ENCODE measurements around the gene CD58.

DNA sequence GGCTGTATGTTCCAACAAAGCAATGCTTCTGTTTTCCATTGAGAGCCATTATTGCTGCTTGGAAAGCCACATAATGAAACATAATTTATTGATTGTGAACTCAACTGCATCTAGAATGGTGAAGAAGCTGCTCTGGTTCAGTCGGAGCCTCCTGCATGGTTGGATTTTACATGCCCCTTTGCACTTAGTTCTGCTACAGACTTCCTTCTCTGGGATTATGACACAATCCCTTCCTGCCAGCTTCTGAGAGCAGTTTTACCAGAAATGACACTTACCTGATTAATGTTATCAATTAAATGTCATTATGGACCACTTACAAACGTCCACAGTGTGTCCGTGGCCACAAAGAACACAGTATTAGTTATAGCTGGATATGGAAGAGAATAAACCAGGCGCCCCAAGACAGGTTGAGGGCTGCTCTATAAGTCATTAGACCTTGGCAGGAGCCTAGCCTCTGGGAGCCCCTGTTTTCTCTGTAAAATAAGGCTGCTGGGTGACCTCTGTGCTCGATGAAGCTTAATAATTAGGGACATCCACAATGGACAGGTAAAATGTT lies 7.0 kb upstream of the CD58 start:
- no peak for TF ChIP-seq BHLHE40 (IDR thresholded peaks at IDR 0.05; ENCODE audit: borderline replicate concordance)
- no peak for TF ChIP-seq FOXA1 (IDR thresholded peaks at IDR 0.05)
- TF ChIP-seq FOXM1 (IDR thresholded peaks at IDR 0.05; ENCODE audit: borderline replicate concordance): no peak
- TF ChIP-seq L3MBTL2 (conservative IDR thresholded peaks at IDR 0.05): no peak
- no peak for TF ChIP-seq CTBP1 (IDR thresholded peaks at IDR 0.05; ENCODE audit: borderline replicate concordance)
- no peak for TF ChIP-seq SP1 (IDR thresholded peaks at IDR 0.05)
- TF ChIP-seq FOXK2 (IDR thresholded peaks at IDR 0.05): no peak
- no peak for TF ChIP-seq ZNF384 (IDR thresholded peaks at IDR 0.05)
- no peak for TF ChIP-seq ELF4 (IDR thresholded peaks at IDR 0.05)
- TF ChIP-seq NFRKB (IDR thresholded peaks at IDR 0.05): no peak
- TF ChIP-seq, protein P1, sequence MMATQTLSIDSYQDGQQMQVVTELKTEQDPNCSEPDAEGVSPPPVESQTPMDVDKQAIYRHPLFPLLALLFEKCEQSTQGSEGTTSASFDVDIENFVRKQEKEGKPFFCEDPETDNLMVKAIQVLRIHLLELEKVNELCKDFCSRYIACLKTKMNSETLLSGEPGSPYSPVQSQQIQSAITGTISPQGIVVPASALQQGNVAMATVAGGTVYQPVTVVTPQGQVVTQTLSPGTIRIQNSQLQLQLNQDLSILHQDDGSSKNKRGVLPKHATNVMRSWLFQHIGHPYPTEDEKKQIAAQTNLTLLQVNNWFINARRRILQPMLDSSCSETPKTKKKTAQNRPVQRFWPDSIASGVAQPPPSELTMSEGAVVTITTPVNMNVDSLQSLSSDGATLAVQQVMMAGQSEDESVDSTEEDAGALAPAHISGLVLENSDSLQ (IDR thresholded peaks at IDR 0.05): no peak

All from HEK293T (cell line).